H1 (cell line): ENCODE data around the gene MFGE8. TPM values are rescaled to one million over a fixed set of nuclear protein-coding genes. Genes with fewer than 3 reads are reported as not detected.

Experiments
- CTBP2 ChIP-seq: IDR thresholded peaks from 2 replicates; pipeline ENCODE4 v1.7.0; 2011; ENCODE audit warnings: borderline replicate concordance, mild to moderate bottlenecking, moderate library complexity, mixed read lengths, low read length; ENCODE audit not compliant: insufficient read depth, insufficient read length
- KDM4A ChIP-seq: IDR thresholded peaks from one replicate; pipeline ENCODE4 v1.7.1; 2012; ENCODE audit warnings: low read depth, mild to moderate bottlenecking, moderate library complexity, low read length, inconsistent platforms; ENCODE audit not compliant: severe bottlenecking
- RNF2 ChIP-seq: fragments of 200-900, 300-1000 bp; sonication (generic); IDR thresholded peaks from 2 replicates; pipeline ENCODE4 v1.7.1; 2016; ENCODE audit warnings: borderline replicate concordance, low read depth, mild to moderate bottlenecking, antibody characterized with exemption, low read length; ENCODE audit not compliant: poor library complexity, severe bottlenecking; ENCODE audit errors: missing control alignments
- polyA plus RNA-seq, 7 experiments: library from polyadenylated mRNA; depleted of rRNA in 3 of 7; stranded (reverse) in 5 of 7; unstranded in 2 of 7; fragments of >200 nt in 5 of 7; fragments of 200-250 nt in 2 of 7; gene quantifications; 1 replicate in 5 of 7; 2 replicates in 1 of 7; 4 replicates in 1 of 7; pipeline versions ENCODE4 v1.2.1 to v1.2.3, GENCODE V29; 2011 to 2013; ENCODE audit warnings: missing spikeins in 2 of 7, mixed read lengths in 2 of 7
- total RNA-seq: library from RNA; stranded (reverse); fragmentation: NEBNext Ultra II Directional; extraction: Animal tissue kit (Norgen Biotek cat#: 25700); gene quantifications from 2 replicates; pipeline ENCODE4 v1.2.1, GENCODE V29; 2021
- TF ChIP-seq, protein P1 (sequence below): IDR thresholded peaks from 2 replicates; pipeline ENCODE4 v1.6.1; 2012; ENCODE audit warnings: low read length, inconsistent platforms

Gene MFGE8
- total and polyA plus RNA-seq, 2 of the 8 experiments (the other 6 are each of a cell fraction or from before 2014, with no cell fraction given): 1,237 to 2,117 TPM

GRCh38 chr15:88959445-88959844 is 46.3 kb upstream of the MFGE8 start (continued):
- TF ChIP-seq KDM4A (no peak), CTBP2 (no peak), RNF2 (no peak)
- TF ChIP-seq, protein P1, sequence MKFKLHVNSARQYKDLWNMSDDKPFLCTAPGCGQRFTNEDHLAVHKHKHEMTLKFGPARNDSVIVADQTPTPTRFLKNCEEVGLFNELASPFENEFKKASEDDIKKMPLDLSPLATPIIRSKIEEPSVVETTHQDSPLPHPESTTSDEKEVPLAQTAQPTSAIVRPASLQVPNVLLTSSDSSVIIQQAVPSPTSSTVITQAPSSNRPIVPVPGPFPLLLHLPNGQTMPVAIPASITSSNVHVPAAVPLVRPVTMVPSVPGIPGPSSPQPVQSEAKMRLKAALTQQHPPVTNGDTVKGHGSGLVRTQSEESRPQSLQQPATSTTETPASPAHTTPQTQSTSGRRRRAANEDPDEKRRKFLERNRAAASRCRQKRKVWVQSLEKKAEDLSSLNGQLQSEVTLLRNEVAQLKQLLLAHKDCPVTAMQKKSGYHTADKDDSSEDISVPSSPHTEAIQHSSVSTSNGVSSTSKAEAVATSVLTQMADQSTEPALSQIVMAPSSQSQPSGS: no peak
